Retinal pigment epithelial cell (primary cell): ENCODE measurements around the gene STAG2.
A peak's percentile ranks its signal among the peaks of the same experiment; 100 is the strongest.
"Not testable (repeated sequence)": the region's sequence is repeated elsewhere in the genome, so short reads cannot be mapped to it uniquely, and the experiment has no call there.

Experiments used
- DNase-seq: peaks from one replicate; pipeline ENCODE4 v3.0.0-alpha.2; 2010; ENCODE audit warnings: low read depth
- H3K4me3 ChIP-seq: 2 replicates; pipeline ENCODE4 v1.5.1; 2011; ENCODE audit warnings: mild to moderate bottlenecking, low read length, control low read depth, moderate library complexity
- TF ChIP-seq, protein P1 (sequence below): conservative IDR thresholded peaks from 2 replicates; pipeline ENCODE4 v1.5.1; 2011; ENCODE audit warnings: low read depth, low read length, control low read depth, inconsistent platforms

STAG2 gene

DNA sequence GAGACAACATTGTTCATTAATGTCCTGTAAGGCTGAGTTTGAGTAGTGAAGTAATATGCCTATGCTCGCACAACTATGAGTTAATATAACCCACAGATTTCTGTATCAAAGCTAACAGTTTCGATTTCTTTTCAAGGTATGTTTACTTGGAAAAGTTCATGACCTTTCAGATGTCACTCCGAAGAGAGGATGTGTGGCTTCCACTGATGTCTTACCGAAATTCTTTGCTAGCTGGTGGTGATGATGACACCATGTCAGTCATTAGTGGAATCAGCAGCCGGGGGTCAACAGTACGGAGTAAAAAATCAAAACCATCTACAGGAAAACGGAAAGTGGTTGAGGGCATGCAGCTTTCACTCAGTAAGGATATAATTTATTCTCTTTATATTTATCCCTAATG is 124.9 kb downstream of the STAG2 start:
- DNase-seq = no peak
- H3K4me3 ChIP-seq = no peak overlapping the region
- TF ChIP-seq, protein P1, sequence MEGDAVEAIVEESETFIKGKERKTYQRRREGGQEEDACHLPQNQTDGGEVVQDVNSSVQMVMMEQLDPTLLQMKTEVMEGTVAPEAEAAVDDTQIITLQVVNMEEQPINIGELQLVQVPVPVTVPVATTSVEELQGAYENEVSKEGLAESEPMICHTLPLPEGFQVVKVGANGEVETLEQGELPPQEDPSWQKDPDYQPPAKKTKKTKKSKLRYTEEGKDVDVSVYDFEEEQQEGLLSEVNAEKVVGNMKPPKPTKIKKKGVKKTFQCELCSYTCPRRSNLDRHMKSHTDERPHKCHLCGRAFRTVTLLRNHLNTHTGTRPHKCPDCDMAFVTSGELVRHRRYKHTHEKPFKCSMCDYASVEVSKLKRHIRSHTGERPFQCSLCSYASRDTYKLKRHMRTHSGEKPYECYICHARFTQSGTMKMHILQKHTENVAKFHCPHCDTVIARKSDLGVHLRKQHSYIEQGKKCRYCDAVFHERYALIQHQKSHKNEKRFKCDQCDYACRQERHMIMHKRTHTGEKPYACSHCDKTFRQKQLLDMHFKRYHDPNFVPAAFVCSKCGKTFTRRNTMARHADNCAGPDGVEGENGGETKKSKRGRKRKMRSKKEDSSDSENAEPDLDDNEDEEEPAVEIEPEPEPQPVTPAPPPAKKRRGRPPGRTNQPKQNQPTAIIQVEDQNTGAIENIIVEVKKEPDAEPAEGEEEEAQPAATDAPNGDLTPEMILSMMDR = no peak

DNA sequence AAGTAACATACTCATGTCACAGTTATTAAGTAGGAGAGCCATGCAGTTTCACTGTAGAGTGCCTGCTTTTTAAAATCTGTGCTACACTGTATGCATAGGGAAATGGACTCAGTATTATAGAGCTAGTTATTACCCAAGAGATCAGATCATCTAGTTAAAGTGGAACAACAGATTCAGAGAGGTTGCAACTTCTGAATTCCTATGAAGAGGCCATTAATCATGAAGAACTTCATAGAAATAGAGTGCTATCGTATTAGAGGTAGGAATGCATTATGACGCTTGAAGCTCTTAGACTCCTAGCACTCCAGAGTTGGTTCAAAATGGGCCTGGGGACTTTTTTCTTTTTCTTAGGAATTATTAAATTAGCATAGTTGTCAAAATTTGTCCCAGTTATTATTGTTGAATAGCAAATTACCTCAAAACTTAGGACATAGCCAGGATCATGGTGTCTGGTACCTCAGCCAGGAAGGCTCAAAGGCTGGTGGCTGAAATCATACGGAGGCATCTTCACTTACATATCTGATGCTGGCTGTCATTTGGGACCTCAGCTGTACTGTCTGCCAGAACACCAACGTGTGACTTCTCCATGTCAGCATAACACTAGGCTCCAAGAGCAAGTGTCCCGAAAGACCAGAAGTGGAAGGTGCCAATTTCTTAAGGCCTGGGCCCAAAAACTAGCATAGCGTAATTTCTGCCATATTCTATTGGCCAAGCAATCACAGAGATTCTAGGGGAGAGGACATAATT is 125.7 kb downstream of the STAG2 start:
- no peak overlapping the region for H3K4me3 ChIP-seq
- TF ChIP-seq, protein P1 = no peak
- no peak for DNase-seq

DNA sequence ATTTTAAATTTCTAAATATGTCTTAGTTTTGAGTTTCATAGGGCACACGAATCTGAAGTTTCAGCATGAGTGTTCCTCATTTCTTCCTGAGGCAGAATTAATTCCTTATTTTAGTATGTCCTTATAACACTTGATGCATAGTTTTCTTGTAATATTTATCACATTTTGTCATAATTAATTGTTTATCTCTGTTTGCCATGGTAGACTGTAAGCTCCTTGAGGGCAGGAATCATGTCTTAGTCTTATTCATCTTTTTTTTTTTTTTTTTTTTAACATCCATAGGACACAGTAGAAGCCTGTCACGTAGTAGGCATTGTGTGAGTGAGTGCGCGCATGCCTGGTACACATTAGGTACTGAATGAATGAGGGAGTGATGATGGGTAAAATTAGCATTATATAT is 131.7 kb downstream of the STAG2 start:
- no peak overlapping the region for H3K4me3 ChIP-seq
- TF ChIP-seq, protein P1 = no peak
- DNase-seq = no peak

DNA sequence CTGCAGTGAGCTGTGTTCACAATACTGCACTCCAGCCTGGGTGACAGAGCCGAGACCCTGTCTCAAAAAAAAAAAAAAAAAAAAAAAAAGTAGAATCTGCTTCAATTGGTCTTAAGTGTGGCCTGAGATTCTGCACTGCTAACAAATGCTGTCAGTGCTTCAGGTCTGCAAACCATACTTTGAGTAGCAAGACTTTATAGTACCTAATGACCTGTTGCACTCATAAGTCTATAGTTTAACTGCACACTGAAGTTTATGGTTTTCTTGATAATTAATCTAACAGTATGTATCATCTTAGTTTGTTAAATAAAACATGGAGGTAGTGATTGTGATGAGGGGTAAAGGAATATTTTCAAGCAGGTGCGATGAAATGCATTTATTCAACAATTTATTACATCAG is 135.6 kb downstream of the STAG2 start:
- no peak for DNase-seq
- TF ChIP-seq, protein P1 = no peak
- H3K4me3 ChIP-seq = no peak overlapping the region

DNA sequence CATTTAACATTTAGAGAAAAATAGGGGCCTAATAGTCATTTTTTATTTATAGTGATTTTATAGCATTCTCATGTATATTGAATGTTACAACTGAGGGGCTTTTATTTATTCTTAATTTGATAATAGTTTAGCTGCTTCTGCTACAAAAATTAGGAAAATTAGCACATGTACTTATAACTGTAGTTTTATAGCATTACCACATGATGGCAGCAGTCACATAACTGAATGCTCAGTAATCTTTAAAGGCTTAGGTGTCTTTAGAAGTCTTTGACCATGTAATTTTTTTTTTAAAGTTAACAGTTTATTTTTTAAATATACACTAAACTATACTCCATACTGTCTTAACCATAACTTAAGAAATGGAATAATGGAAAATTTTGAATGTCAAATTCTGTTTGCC is 136.6 kb downstream of the STAG2 start:
- no peak overlapping the region for H3K4me3 ChIP-seq
- peak; percentile 6 for DNase-seq
- TF ChIP-seq, protein P1 = peak; percentile 56

DNA sequence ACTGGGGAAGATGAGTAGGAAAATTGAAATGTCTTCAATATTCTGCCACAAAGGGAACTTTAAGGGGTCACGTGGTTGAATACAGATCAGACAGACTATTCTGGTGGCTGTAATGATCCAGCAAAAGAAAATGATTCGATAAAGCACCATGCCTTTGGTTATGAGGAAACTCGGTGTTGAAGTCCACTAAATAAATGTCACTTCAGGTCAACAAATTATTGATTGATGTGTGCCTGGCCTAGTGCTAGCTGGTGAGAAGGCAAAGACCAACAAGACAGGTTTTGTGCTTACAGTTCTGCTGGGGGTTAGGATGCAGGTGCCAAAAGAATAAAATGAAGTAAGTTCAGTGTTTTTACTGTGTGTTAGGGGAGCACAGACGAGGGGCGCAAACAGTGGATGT is 142.5 kb downstream of the STAG2 start:
- no peak overlapping the region for H3K4me3 ChIP-seq
- no peak for DNase-seq
- TF ChIP-seq, protein P1 = no peak

DNA sequence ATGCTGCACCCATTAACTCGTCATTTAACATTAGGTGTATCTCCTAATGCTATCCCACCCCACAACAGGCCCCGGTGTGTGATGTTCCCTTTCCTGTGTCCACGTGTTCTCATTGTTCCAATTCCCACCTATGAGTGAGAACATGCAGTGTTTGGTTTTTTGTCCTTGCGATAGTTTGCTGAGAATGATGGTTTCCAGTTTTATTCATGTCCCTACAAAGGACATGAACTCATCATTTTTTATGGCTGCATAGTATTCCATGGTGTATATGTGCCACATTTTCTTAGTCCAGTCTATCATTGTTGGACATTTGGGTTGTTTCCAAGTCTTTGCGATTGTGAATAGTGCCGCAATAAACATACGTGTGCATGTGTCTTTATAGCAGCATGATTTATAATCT is 143.0 kb downstream of the STAG2 start:
- not testable (repeated sequence) for H3K4me3 ChIP-seq

More for the DNA sequence above, 143.0 kb downstream of the STAG2 start:
- not testable (repeated sequence) for DNase-seq
